Brain microvascular endothelial cell (primary cell): ENCODE results near the gene PPP1R1B.

Experiments
- DNase-seq: peaks from one replicate; pipeline ENCODE4 v3.0.0-alpha.2; 2020
- H3K27ac ChIP-seq: fragments of 250-450 bp; sonication (Bioruptor Pico); 2 replicates; pipeline ENCODE4 v1.5.1; 2020; ENCODE audit warnings: mild to moderate bottlenecking, moderate library complexity
- H3K27me3 ChIP-seq: fragments of 250-450 bp; sonication (Bioruptor Pico); replicated peaks from 2 replicates; pipeline ENCODE4 v1.5.1; 2020; ENCODE audit warnings: mild to moderate bottlenecking
- H3K36me3 ChIP-seq: fragments of 250-450 bp; sonication (Bioruptor Pico); replicated peaks from 2 replicates; pipeline ENCODE4 v1.5.1; 2020; ENCODE audit warnings: mild to moderate bottlenecking
- H3K4me3 ChIP-seq: 2 replicates; pipeline ENCODE4 v1.5.1; 2011; ENCODE audit warnings: low read depth, mild to moderate bottlenecking, control low read depth, low read length, moderate library complexity
- CTCF ChIP-seq: IDR thresholded peaks from 2 replicates; pipeline ENCODE4 v1.5.1; 2011; ENCODE audit warnings: low read depth, mild to moderate bottlenecking, moderate library complexity, low read length, control low read depth, inconsistent platforms; ENCODE audit errors: missing control alignments
- in situ Hi-C: cut with HindIII; loops from 2 replicates; pipeline ENCODE4 v1.10.0; 2017; ENCODE audit warnings: low sequenced_read_pairs, low pct_ligation_motif_present

Gene PPP1R1B

GRCh38 chr17:39595928-39596510 lies 30.7 kb upstream of the PPP1R1B start:
- Histone ChIP-seq H3K27ac (no peak overlapping the region), H3K27me3 (peaks cover 68% of the 10 kb centered on the region), H3K4me3 (no peak overlapping the region), H3K36me3 (no peaks in the 10 kb centered on the region)
- no peak for TF ChIP-seq CTCF
- no peak for DNase-seq
- in situ Hi-C loops: no loop called here

DNA sequence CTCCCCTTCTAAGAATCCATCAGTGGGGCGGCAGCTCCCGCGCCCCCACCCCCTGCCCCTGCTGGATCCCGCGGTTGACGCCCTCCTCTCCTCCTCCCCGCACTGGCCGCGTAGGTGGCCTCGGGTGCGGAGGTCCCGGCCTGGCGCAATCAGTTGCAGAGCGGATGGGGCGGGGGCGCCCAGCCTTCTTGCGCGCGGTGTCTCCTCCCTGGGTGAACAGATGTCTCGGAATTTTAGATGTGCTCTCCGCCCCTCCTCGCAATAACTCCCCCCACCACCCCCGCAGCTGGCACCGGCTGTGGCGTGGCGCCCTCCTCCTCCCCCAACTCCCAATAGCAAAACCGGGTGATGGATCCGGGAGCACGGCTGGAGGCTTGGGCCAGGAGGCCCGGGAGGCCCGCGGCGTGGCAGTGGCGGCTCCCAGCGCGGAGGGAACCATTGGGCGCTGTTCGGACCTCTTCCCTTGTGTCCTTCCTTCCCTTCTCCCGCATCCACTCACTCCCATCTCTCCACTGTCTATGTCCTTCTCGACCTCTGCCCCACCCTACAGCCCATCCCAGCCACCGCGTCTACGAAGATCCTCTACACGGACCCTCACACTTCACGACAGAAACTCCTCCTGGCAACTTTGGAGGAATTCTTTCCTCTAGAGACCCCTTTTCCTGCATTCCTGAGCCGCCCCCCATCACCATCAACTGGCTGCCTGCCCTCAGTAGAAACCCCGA lies 30.0 kb upstream of the PPP1R1B start:
- Histone ChIP-seq H3K4me3 (no peak overlapping the region), H3K36me3 (no peaks in the 10 kb centered on the region), H3K27ac (no peak overlapping the region), H3K27me3 (peaks cover 75% of the 10 kb centered on the region)
- in situ Hi-C loops: no loop called here
- no peak for DNase-seq
- TF ChIP-seq CTCF: no peak

GRCh38 chr17:39597372-39598046 lies 29.2 kb upstream of the PPP1R1B start:
- H3K27me3 ChIP-seq: peaks cover 83% of the 10 kb centered on the region
- H3K36me3 ChIP-seq: no peaks in the 10 kb centered on the region
- no peak overlapping the region for H3K27ac ChIP-seq
- TF ChIP-seq CTCF: no peak
- in situ Hi-C loops: no loop called here
- no peak for DNase-seq
- H3K4me3 ChIP-seq: no peak overlapping the region

DNA sequence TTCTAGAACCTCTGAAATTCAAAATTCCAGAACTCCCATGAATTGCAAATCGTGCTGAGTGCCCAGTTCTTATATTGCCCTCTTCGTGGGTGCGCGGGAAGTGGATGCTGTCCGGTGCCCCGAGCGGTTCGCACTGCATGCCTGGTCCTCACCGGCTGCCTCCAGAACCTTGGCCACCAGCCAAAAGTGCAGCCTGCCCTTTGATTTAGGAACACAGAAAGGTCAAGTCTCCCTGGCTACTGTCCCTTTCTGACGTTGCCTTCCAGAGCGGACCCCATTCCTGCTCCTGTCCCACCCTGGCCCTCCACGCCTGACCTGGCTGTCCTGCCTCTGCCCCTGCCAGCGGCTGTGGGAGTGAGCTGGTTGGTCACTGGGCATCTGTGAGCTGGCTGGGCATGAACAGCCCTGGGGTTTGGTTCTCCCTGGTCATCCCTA lies 28.7 kb upstream of the PPP1R1B start:
- Histone ChIP-seq H3K27me3 (peaks cover 87% of the 10 kb centered on the region), H3K4me3 (no peak overlapping the region), H3K27ac (no peak overlapping the region), H3K36me3 (no peaks in the 10 kb centered on the region)
- no peak for TF ChIP-seq CTCF
- no peak for DNase-seq
- in situ Hi-C loops: no loop called here

DNA sequence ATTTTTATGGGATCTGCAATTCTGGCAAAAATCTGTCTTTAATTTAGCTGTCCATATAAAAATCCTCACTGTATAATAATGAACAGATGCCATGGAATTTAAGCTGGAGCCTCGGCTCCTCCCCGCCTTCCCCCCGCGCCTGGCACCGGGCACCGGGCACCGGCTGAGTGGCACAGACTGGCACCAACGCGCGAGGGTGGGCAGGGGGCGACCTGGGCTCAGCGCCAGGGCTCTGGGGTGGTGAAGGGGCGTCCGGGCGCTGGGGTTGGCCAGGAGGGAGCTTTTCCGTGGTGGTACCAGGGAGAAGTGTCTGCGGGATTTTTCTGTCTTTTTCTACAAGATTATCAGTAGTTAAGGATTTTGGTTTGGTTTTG lies 28.1 kb upstream of the PPP1R1B start:
- no peak overlapping the region for H3K27ac ChIP-seq
- TF ChIP-seq CTCF: no peak
- no peaks in the 10 kb centered on the region for H3K36me3 ChIP-seq
- peaks cover 91% of the 10 kb centered on the region for H3K27me3 ChIP-seq
- no peak for DNase-seq
- no peak overlapping the region for H3K4me3 ChIP-seq
- in situ Hi-C loops: no loop called here
